A673 (cell line): ENCODE results near the gene EFCAB5.

Experiments used
- CTCF ChIP-seq: fragments of 300-800, 200-600 bp; sonication (generic); conservative IDR thresholded peaks from 2 replicates; pipeline ENCODE4 v1.5.1; 2017; ENCODE audit warnings: low read depth, mild to moderate bottlenecking, antibody characterized with exemption, low read length, moderate library complexity, mixed read lengths
- EZH2 ChIP-seq: fragments of 200-600 bp; sonication (generic); IDR thresholded peaks from 2 replicates; pipeline ENCODE4 v1.6.1; 2017; ENCODE audit warnings: borderline replicate concordance, low read depth, mild to moderate bottlenecking, mixed read lengths, antibody characterized with exemption, low read length; ENCODE audit not compliant: poor library complexity, severe bottlenecking

- no peak for TF ChIP-seq CTCF
- no peak for TF ChIP-seq EZH2
Observed at GRCh38 chr17:30031214-30031869, 89.9 kb downstream of the EFCAB5 start.
